ENCODE results near the gene AHI1.

GRCh38 chr6:135493218-135493961 is 4.2 kb downstream of the AHI1 start:
- no peak for TF ChIP-seq CTCF (IDR thresholded peaks at IDR 0.05)
- TF ChIP-seq POLR2A (IDR thresholded peaks at IDR 0.05), result no peak

Measured in testis (tissue), 2 donors.